Stomach (tissue), 4 donors: Measurements from ENCODE around the gene EPB41.

Experiments used
- EP300 ChIP-seq: sonication (generic); formaldehyde crosslinking; IDR thresholded peaks from one replicate; pipeline ENCODE4 v1.6.1; 2017; ENCODE audit warnings: antibody characterized with exemption
- POLR2A ChIP-seq, 4 donors: fragments of 450-650 bp; IDR thresholded peaks; one replicate each; pipeline ENCODE4 v1.6.1; 2016; ENCODE audit warnings: antibody characterized with exemption in 4 of 4, control low read depth in 2 of 4, mild to moderate bottlenecking in 1 of 4, moderate library complexity in 1 of 4
- POLR2AphosphoS5 ChIP-seq, 3 donors: sonication (generic); formaldehyde crosslinking; IDR thresholded peaks; one replicate each; pipeline ENCODE4 v1.6.1; 2016; ENCODE audit warnings: antibody characterized with exemption in 3 of 3
- TF ChIP-seq, protein P1 (sequence below), 7 experiments: fragments of 450-650 bp in 4 of 7; fragments of 200-600 bp in 3 of 7; sonication (generic) in 3 of 7; IDR thresholded peaks; one replicate each; pipeline ENCODE4 v1.5.1; 2016 to 2019; ENCODE audit warnings: antibody characterized with exemption in 7 of 7, control low read depth in 2 of 7, mild to moderate bottlenecking in 1 of 7

DNA sequence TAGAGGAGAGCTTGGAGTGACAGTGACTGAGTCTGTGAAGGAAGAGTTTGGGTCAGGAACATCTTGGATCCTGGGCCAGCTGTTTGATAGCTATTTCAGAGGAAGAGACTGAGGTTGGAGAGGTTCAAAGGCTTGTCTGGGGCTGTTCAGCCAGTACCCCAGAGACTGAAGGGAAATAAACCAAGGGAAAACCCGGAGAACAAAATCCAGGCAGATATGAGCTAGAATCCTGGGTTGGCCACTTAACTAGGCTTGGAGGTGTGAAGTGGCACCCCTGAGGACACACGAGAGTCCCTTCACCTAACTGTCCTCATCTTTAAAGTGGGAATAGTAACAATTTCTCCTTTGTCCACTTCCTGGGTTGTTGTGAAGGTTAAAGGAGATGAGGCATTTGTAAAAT is 23.1 kb upstream of the EPB41 start:
- TF ChIP-seq, protein P1, sequence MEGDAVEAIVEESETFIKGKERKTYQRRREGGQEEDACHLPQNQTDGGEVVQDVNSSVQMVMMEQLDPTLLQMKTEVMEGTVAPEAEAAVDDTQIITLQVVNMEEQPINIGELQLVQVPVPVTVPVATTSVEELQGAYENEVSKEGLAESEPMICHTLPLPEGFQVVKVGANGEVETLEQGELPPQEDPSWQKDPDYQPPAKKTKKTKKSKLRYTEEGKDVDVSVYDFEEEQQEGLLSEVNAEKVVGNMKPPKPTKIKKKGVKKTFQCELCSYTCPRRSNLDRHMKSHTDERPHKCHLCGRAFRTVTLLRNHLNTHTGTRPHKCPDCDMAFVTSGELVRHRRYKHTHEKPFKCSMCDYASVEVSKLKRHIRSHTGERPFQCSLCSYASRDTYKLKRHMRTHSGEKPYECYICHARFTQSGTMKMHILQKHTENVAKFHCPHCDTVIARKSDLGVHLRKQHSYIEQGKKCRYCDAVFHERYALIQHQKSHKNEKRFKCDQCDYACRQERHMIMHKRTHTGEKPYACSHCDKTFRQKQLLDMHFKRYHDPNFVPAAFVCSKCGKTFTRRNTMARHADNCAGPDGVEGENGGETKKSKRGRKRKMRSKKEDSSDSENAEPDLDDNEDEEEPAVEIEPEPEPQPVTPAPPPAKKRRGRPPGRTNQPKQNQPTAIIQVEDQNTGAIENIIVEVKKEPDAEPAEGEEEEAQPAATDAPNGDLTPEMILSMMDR (IDR thresholded peaks at IDR 0.05) = no peak
- TF ChIP-seq POLR2A (IDR thresholded peaks at IDR 0.05) (no peak), POLR2AphosphoS5 (IDR thresholded peaks at IDR 0.05) (no peak), EP300 (no peak)
